ENCODE data around the gene KIRREL1. TPM values are rescaled to one million over a fixed set of nuclear protein-coding genes. Genes with fewer than 3 reads are reported as not detected.

The KIRREL1 gene
- total and polyA plus RNA-seq, 2 of the 8 experiments (the other 6 are each of a cell fraction or from before 2014, with no cell fraction given) = 14.2 to 39.0 TPM

DNA sequence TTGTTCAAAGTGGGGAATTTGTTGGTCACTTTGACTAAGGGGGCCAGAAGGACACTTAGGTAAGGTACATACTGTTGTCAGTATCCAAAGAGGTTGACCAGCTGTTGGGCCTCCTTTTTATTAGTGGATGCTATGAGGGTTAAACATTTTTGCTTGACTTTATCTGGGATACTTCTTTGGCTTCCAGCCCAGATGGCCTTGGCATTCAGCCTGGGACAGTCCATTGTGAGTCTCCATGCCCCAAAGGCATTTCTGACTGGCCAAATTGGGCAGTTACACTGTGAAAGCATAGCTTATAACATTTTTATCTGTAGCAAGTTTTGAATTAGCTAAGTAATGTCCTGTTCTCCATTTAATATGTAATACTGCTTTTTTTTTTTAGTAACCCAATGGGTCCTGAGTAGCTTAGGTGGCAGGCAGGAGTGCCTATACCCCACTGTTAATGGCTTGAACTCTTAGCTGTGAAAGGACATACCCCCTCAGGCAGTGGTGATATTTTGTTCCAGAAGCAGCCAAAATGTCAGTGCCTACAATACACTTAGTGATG lies 151.8 kb downstream of the KIRREL1 start:
- Histone ChIP-seq H2BK20ac (ENCODE audit: low read length) (no peak overlapping the region), H4K5ac (ENCODE audit: insufficient read length, low read depth, low read length) (no peak overlapping the region), H3K4me2 (ENCODE audit: insufficient read depth in 1 of 2, low read depth in 2 of 2, low read length in 2 of 2) (no peak overlapping the region), H3K4me3 (ENCODE audit: extremely low read depth in 1 of 4, insufficient read depth in 2 of 4, low read depth in 3 of 4, low read length in 4 of 4) (no peak overlapping the region), H3K79me2 (ENCODE audit: control insufficient read depth in 1 of 2, insufficient read depth in 2 of 2, low read length in 2 of 2) (no peaks in the 10 kb centered on the region), H4K20me1 (replicated peaks in 1 of 2; ENCODE audit: control insufficient read depth in 1 of 2, insufficient read depth in 2 of 2, low read length in 2 of 2) (peaks cover 0 to 1% of the 10 kb centered on the region in 2 experiments), H3K27me3 (replicated peaks in 1 of 4; ENCODE audit: control insufficient read depth in 3 of 4, extremely low read depth in 1 of 4, insufficient read depth in 3 of 4, low read length in 3 of 4) (peaks cover 0 to 13% (median 4%) of the 10 kb centered on the region in 4 experiments; a peak in 3 of 7 replicates), H2BK5ac (ENCODE audit: low read depth, low read length) (no peak overlapping the region), H3K18ac (ENCODE audit: extremely low read depth, low read length) (no peak overlapping the region), H2AK5ac (ENCODE audit: low read depth, low read length) (no peak overlapping the region), H3K56ac (replicated peaks; ENCODE audit: insufficient read length, low read depth, low read length) (no peak overlapping the region), H3K79me1 (ENCODE audit: low read depth, low read length) (no peaks in the 10 kb centered on the region), H3K4me1 (replicated peaks in 1 of 4; ENCODE audit: control insufficient read depth in 3 of 4, insufficient read depth in 4 of 4, low read length in 3 of 4) (peaks cover 0 to 2% (median 0%) of the 10 kb centered on the region in 4 experiments; a peak in 2 of 7 replicates), H3K23ac (ENCODE audit: insufficient read length) (no peak overlapping the region), H3K9me3 (ENCODE audit: insufficient read depth in 2 of 2, low read depth in 1 of 2, low read length in 1 of 2) (no peaks in the 10 kb centered on the region), H2BK12ac (ENCODE audit: low read depth, low read length) (no peak overlapping the region), H3K27ac (ENCODE audit: low read depth, low read length) (no peak overlapping the region), H3K14ac (ENCODE audit: insufficient read length) (no peak overlapping the region), H3K36me3 (ENCODE audit: control insufficient read depth in 2 of 4, insufficient read depth in 4 of 4, low read length in 3 of 4) (no peaks in the 10 kb centered on the region), H3K23me2 (ENCODE audit: low read depth, low read length) (peaks cover 4% of the 10 kb centered on the region), H2BK15ac (ENCODE audit: low read length) (no peak overlapping the region), H3K9ac (replicated peaks in 1 of 4; ENCODE audit: extremely low read depth in 1 of 4, low read depth in 3 of 4, low read length in 3 of 4) (no peak overlapping the region), H3K4ac (replicated peaks; ENCODE audit: insufficient read length, low read depth, low read length) (no peak overlapping the region), H2BK120ac (replicated peaks; ENCODE audit: low read depth, low read length) (no peak overlapping the region), H4K8ac (ENCODE audit: extremely low read depth, insufficient read depth, low read length) (no peak overlapping the region), H4K91ac (replicated peaks; ENCODE audit: insufficient read length, low read length) (no peak overlapping the region), H2AFZ (ENCODE audit: low read length) (no peak overlapping the region)
- ChIA-PET CTCF (ENCODE audit: partially characterized antibody) (interaction anchor here (0.6 to 1.7 kb wide), 3 partner anchors 16 to 176 kb away, joined by 3 to 6 read pairs (median 4); no protein-coding TSS in a partner anchor), POLR2A (ENCODE audit: partially characterized antibody) (interaction anchor here (0.6 kb wide), 1 partner anchor 165 kb away, joined by 4 read pairs; no protein-coding TSS in a partner anchor)
- FAIRE-seq = no peak
- DNase-seq (ENCODE audit: low read depth in 1 of 2, low spot score in 2 of 2) = no peak
- no peak for TF ChIP-seq RAD21 (IDR thresholded peaks at IDR 0.05 in 1 of 2, conservative IDR thresholded peaks at IDR 0.05 in 1 of 2; ENCODE audit: low read depth in 2 of 2, low read length in 2 of 2)
